ENCODE data around the gene SPTLC2.

SPTLC2 gene

DNA sequence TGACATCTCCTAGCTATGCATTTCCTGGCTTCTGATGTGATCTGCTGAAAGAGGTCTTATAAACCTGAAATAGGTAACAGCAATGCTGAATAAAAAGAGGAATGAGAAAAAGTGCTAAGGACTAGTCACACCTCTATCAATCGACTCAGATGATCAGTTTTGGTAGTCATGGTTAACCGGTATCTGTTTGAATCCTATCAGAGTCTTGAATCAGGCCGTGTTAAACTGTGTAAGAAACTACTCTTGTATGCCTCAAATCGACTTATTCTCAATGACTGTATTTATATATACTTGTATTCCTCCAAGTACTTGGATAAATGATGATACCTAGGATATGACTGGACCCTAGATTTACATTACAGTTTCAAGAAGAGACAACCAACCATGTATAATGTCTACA is 107.1 kb downstream of the SPTLC2 start:
- no peak for DNase-seq (ENCODE audit: low read depth in 2 of 2, low spot score in 1 of 2)

DNA sequence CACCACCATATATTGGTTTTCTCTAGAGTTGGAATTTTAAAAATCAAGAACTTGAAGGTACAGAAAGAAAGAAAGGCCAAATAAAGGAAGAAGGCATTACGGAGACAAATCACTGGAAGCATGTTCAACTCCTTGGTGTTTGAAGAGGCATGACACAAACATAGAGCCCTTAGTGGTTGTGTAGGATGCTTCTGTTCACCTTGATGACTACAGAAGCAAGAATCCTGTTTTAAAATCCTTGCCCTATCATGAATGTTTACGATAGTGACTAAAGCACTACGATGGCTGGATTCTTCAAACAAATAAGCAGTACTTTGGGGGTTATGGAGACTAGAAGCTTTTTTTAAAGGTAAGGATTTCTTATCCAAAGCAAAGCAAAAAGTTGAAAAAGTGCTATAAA is 107.6 kb downstream of the SPTLC2 start:
- DNase-seq (ENCODE audit: low read depth in 2 of 2, low spot score in 1 of 2): no peak

DNA sequence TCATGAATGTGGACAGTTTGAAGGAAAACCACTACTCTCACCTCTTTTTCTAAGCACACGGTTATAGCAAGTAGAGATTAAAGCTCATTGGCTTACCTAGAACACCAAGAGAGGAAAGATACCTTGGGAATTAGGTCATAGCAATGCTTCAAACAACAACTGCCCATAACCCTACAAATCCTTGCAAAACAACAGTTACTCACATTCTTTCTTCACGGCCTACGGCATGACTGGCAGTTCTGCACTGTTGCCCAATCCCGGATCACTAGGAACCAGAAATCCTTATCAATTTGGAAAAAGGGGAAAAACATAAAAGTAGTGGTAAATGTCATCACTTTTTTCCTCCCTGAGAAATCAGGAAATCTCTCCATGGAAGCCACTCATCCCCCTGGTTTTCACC is 108.2 kb downstream of the SPTLC2 start:
- DNase-seq (ENCODE audit: low read depth in 2 of 2, low spot score in 1 of 2): no peak

DNA sequence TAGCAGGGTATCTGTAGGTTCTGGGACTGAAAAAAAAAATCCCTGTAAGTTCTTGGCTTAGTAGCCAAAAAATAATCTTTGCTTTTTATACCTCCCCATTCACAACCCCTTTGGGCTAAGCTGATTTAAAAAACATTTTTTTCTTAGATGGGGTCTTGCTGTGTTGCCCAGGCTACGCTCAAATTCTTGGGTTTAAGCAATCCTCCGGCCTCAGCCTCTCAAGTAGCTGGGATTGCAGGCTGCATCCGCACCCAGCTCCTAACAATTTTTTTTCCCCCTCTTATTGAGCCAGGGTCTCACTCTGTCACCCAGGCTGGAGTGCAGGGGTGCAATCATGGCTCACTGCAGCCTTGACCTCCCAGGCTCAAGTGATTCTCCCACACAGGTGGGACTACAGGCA is 108.7 kb downstream of the SPTLC2 start:
- DNase-seq (ENCODE audit: low read depth in 2 of 2, low spot score in 1 of 2): no peak

DNA sequence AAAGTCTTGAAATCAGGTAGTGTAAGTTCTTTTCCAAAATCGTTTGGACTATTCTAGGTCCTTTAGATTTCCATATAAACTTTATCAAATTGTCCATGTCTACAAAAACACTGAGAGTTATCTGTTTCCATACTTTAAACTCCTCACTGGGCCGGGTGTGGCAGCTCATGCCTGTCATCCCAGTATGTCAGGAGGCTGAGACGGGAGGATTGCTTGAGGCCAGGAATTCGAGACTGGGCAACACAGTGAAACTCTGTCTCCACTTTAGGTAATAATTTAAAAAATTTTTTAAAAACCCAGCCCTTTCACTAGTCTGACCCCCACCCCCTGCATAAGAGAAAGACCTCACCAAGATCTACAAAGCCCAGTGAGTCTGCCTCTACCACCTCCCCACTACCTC is 111.4 kb downstream of the SPTLC2 start:
- no peak for DNase-seq (ENCODE audit: low read depth in 2 of 2, low spot score in 1 of 2)

DNA sequence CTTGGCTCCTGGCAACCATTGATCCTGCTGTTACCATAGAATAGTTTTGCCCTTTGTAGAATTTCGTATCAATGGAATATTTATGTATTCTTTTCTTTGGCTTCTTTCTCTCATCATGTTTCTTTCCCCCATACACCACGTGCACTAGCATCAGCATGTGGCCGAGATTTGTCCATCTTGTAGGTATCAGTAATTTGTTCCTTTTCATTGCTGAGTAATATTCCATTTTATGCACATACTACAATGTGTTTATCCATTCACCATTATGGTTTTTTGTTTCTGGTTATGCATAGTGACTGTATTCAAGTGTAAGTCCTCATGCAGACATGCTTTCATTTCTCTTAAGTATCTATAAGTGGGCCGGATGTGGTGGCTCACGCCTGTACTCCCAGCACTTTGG is 113.3 kb downstream of the SPTLC2 start:
- no peak for DNase-seq (ENCODE audit: low read depth in 2 of 2, low spot score in 1 of 2)

DNA sequence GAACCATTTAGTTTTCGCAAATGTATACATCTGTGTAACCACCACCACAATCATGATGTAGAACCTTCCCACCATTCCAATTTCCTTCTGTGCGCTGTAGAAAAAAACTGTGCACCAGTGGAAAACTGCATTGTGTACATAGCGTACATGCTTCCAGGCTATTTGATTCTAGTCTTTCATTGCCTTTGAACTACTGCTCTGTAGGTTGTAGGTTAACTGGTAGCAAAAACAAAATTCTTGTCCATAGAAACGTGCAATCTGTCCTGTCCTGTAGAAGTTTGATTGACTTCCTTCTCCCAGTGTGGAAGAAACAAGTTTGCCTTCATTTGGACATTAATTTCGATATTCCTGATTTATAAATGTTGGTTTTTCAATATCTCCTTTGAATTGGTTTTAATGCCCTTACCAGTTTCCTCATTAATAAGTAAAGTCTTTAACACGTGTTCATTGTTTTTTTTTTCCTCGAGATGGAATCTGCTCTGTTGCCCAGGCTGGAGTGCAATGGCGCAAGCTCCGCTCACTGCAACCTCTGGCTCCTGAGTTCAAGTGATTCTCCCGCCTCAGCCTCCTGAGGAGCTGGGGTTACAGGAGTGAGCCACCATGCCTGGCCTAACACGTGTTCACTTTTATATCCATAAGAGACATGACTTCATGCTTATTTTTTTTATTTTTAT is 114.2 kb downstream of the SPTLC2 start:
- DNase-seq (ENCODE audit: low read depth in 2 of 2, low spot score in 1 of 2): no peak

DNA sequence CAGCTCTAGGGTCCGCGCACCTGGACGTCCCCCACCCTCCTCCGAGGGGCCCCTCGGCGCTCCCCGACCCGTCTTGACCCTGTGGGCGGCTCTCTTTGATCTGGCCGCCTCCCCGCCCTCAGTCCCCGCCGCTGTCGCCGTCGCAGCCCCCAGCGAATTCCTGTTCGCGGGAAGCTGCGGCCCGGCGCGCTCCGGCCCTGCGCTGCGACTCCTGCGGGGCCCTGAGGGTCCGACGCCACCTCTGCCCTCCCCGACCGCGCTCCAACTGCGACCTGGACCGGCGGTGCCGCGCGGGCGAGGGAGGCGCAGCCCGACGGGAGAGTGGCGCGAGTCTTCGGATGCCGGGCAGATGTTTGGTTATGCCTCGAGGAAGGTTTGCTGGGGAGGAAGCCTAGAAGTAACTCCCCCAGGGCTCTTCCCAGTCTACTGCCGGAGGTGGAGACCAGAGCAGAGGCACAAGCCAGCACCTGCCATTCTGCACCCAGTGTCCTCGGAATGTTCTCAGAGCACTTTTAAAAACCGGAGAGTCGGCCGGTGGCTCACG is 117.4 kb downstream of the SPTLC2 start:
- no peak for DNase-seq (ENCODE audit: low read depth in 2 of 2, low spot score in 1 of 2)

DNA sequence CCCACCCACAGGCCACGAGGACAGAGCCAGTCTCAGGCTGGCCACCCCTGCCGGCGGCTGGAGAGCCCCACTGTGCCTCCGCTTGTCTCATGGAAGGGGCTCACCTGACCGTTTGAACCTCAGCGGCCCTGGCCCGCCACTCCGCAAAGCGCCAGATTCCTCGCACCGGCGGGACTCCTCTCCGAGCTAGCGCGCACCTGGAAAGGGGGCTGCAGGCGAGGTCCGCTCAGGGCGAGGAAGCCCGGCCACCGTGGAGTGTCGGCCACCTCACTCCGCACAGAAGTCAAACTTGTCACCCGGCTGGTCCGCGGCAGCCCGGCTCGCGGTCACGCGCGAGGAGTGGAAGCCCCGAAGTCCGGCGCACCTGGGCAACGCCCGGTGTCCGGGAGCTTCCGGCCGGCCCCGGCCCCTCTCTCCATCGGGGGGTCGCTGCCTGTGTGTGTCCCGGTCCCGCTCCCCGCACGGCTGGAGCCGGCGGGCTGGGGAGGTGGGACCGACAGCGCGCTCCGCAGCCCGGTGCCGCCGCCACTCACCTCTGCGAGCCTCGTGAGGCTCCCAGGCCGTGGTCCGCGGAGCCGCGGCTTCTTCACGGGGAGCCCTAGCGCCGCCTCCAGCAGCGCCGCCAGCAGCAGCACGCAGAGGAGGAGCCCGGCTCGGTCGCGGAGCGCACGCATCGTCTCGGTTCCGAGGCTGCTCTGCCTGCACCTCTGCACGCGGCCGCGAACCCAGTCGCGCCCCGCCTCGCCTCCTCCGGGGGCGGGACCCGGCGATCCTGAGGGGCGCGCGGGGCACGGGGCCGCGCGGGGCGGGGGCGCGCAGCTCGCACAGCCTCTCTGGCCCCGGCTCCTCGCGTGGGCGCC is 118.1 kb downstream of the SPTLC2 start, which contains the start of gene ISM2:
Gene ISM2 (minus strand): TSS at position 697 of the 860 bp plus-strand sequence. CDS start 23 bp downstream, at position 674.
- no peak for DNase-seq (ENCODE audit: low read depth in 2 of 2, low spot score in 1 of 2)

DNA sequence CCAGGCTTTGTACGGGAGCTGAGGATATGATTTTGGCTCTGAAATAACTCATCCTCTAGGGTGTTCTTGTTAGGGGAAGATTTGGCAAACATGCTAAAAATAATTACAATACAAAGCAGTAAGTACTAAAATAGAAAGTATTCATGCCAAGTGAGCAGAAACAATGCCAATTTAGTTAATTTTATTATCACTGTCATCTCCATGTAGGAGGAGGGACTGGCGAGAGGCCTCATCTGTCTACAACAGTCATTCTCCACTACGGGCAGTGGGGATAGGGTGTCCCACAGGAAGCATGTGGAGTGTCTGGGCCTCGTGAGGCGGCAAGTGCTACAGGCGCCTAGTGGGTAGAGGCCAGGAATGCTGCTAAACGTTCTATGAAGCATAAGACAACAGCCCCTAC is 121.1 kb downstream of the SPTLC2 start:
- no peak for DNase-seq (ENCODE audit: low read depth in 2 of 2, low spot score in 1 of 2)

DNA sequence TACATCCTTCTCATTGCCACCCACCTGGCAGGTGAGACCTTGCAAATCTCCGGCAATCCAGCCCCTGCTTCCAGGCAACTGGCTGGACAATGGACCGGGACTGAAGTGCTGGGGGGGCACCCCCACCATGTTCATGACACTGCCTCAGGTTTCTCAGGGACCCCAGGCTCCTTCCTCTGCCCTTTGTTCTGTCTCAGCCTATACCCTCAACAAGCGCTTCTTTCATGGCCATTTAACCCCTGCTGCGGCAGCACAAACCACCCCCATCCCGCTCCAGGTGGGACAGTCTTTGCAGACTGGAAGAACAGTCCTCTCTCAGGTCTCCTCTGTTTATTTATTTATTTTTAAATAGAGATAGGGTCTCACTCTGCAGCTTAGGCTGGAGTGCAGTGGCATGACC is 125.4 kb downstream of the SPTLC2 start:
- DNase-seq (ENCODE audit: low read depth in 2 of 2, low spot score in 1 of 2): no peak

DNA sequence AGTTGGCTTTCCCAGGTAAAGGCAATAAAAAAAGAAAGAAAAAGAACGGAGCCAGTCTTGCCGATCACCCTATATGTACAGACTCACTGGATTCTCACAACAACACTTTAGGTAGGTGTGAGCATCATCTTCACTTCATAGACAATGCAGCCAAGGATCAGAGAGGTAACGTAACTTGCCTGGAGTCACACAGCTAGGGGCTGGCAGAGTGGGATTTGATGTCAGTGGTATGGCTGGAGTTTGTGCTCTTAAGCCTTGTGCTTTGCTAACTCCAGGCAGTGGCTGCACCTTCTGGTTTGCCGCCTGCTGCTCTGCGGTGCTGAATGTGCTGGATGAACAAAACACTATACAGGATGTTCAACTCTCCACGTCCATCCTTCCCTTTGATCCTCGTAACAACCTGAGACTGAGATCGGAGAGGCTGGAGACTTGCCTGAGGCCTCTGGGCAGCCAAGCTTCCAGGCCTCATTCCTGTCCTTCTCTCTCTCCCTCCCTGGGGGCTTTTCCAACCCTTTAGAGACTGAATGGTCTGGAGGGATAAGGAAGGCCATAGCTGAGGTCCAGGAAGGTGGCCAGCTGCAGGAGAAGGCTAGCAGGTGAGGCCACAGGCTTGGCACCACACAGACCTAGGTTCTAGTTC is 126.0 kb downstream of the SPTLC2 start:
- DNase-seq (ENCODE audit: low read depth in 2 of 2, low spot score in 1 of 2): no peak

DNA sequence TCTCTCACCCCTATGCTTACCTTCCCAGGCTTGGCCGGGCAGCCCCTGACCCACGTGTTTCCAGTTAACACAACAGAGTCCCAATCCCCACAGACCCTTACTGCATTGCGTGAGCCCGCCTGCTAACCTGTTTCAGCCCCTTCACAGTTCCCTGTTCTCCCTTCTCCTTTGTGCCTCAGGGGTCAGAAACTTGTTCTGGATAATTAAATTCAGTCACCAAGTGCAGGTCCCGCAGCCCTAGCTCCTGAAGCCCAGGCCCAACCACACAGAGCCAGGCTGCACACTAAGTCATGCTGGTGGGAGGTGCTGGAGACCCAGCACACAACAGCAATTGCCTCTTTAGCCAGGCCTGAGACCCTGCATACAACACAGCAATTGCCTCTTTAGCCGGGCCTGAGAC is 127.4 kb downstream of the SPTLC2 start:
- no peak for DNase-seq (ENCODE audit: low read depth in 2 of 2, low spot score in 1 of 2)

DNA sequence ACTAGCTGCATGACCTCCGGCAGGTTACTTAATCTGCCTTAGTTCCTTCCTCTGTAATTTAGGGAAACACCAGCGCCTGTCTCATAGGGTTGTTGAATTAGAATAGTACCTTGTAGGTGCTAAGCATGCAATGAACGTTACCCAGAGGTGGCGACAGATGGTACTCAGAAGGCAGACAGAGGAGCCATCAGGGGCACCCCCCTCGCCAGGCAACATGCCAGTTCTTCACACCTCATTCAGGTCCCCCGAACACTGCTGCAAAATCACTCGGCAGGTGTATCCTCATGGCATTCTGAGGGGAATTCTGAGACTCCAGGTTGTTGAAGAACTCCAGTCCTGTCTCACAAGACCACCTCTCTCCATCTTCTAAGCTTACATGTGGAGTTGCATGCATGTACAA is 127.9 kb downstream of the SPTLC2 start:
- no peak for DNase-seq (ENCODE audit: low read depth in 2 of 2, low spot score in 1 of 2)

DNA sequence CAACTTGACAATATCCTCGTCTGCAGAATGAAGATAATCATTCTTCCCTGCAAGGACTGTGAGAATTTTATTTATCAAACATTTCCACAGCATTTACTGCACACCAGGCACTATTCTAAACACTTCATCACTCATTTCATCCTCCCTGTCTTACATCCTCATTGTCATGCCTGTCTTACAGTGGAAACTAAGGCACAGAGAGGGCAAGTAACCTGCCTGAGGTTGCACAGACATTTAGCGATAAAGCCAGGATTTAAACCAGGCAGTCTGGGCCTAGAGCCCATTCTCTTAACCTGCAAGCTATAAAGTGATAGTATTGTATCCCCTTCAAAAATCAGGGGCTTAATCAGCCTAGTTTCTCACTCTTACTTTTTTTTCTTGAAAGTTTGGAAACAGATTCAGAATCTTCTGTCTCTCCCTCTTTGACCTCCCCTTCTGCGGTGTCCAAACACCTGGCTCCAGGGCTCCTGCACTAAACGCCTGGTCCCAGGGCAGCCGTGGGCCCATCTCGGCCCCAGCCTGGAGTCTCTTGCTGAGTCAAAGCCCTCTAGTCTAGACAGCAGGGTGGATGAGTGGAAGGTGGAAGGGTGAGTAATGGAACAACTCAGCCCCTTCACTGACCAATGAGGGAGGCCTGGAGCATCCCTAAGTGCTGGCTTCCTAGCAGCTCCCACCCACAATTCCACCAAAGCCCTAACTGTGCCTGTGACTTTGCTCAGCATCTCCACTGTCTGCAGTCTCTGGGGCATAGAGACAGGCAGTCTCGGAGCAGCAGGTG is 130.3 kb downstream of the SPTLC2 start:
- DNase-seq (ENCODE audit: low read depth in 2 of 2, low spot score in 1 of 2): no peak

DNA sequence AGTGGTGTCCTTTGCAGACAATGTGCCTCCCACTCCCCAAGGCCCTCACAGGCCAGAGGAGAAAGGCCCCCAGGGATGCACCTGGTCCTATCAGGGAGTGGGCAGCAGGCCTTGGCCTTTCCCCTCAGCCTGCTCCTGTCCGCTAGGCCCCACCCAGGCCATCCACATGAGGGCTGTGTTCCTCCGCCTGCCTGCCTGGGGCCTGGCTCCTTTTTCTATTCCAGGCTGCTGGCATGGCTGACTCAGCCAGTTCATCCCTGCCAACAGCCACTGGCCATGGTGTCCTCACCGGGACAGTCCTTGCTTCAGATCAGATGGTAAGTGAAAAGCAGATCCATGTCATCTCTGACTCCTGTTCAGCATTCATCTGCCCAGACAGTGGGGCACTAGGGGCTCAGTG is 131.2 kb downstream of the SPTLC2 start:
- DNase-seq (ENCODE audit: low read depth in 2 of 2, low spot score in 1 of 2): no peak

DNA sequence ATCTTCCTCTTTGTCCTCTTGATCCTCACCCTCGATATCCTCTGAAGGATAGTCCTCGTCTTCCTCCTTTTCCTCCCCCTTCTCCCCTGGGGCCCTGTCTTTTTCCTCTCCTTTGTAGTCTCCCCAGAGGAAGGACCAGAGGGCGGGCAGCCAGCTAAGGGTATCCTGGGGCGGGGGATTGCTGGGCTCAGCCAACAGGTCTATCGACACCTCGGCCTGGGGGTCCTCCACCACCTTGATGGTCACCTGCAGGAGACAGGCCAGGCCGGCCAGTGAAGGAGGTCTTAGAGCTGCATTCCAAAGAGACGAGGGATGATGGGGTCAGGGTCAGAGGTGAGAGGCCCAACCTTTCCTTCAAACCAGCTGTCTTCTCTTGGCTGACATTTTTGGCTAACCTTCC is 134.0 kb downstream of the SPTLC2 start:
- DNase-seq (ENCODE audit: low read depth in 2 of 2, low spot score in 1 of 2): no peak

DNA sequence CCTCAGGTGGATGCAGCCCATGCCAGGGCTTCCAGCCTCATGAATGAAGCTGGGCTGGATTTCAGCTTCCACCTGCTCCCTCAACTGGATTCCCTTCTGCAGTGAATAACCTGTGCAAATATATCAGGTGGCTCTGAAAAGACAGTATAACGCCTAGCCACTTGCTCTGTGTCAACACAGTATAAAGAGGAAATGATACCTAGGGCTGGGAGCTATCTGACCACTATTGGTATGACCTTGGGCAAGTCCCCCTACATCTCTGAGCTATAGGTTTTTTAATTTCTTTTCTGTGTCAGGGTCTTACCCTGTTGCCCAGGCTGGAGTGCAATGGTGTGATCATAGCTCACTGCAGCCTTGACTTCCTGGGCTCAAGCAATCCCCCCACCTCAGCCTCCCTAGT is 137.6 kb downstream of the SPTLC2 start:
- no peak for DNase-seq (ENCODE audit: low read depth in 2 of 2, low spot score in 1 of 2)

DNA sequence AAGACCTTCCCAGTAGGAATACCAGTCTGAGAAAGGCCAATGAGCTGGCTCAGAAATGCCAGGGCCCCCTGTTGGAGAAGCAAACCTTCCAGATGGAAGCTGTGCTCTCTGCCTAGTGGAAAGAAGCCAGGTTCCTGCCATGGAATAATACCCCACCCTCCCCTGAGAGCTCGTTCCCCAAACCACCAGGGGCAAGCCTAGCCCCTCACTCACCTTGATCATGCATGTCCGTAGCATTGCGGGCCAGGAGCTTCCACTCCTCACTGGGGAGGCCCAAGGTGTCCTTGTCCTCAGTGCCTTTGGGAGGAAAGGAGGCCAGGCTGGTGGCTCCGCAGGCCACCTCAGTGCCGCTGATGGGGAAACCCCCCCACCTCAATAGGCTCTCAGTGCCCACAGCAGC is 138.4 kb downstream of the SPTLC2 start:
- no peak for DNase-seq (ENCODE audit: low read depth in 2 of 2, low spot score in 1 of 2)

DNA sequence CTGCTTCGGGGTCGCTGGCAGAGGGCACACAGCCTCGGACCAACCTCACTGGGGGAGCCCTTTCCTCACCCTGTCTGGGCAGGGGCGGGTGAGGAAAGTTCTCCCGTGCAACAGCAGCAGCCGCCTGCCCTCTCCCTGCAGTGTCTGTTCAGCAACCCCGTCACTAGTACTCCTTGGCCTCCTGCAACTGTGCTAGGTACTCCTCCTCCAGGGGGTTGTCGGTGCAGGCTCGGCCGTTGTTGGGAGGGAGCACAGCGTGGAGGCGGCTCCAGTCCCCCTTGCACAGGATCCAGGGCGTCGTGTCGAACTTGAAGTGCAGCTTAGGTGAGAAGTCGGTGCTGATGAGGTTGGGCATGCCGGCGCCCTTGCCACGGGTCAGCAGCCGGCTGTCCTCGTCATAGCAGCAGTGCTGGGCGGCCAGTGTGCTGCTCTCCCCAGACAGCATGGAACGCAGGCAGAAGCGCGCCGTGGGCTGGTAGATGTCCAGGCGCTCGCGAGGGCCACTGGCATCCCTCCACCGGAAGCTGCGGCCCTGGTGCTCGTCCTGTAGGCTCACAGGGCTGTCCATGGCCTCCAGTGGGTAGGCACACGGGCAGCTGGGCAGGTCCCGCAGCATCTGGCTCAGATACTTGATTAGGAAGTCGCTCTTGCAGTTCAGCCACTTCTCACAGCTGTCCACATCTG is 140.9 kb downstream of the SPTLC2 start:
- no peak for DNase-seq (ENCODE audit: low read depth in 2 of 2, low spot score in 1 of 2)

All from stimulated activated CD8-positive, alpha-beta memory T cell treated with anti-CD3 and anti-CD28 coated beads, Interleukin-4, amount 100 ng/mL, for 1 hour (primary cell).